ENCODE data around the gene MYL12B.

MYL12B gene

GRCh38 chr18:3263132-3263700 is 1.3 kb downstream of the MYL12B start:
- TF ChIP-seq, protein P1, sequence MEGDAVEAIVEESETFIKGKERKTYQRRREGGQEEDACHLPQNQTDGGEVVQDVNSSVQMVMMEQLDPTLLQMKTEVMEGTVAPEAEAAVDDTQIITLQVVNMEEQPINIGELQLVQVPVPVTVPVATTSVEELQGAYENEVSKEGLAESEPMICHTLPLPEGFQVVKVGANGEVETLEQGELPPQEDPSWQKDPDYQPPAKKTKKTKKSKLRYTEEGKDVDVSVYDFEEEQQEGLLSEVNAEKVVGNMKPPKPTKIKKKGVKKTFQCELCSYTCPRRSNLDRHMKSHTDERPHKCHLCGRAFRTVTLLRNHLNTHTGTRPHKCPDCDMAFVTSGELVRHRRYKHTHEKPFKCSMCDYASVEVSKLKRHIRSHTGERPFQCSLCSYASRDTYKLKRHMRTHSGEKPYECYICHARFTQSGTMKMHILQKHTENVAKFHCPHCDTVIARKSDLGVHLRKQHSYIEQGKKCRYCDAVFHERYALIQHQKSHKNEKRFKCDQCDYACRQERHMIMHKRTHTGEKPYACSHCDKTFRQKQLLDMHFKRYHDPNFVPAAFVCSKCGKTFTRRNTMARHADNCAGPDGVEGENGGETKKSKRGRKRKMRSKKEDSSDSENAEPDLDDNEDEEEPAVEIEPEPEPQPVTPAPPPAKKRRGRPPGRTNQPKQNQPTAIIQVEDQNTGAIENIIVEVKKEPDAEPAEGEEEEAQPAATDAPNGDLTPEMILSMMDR (IDR thresholded peaks at IDR 0.05; ENCODE audit: insufficient read depth, missing control alignments): no peak
- DNase-seq (ENCODE audit: insufficient read length, low spot score): no peak
- no peak for FAIRE-seq

GRCh38 chr18:3264362-3264761 is 2.4 kb downstream of the MYL12B start:
- TF ChIP-seq, protein P1 (IDR thresholded peaks at IDR 0.05; ENCODE audit: insufficient read depth, missing control alignments): no peak
- DNase-seq (ENCODE audit: insufficient read length, low spot score) (no peak), FAIRE-seq (no peak)

DNA sequence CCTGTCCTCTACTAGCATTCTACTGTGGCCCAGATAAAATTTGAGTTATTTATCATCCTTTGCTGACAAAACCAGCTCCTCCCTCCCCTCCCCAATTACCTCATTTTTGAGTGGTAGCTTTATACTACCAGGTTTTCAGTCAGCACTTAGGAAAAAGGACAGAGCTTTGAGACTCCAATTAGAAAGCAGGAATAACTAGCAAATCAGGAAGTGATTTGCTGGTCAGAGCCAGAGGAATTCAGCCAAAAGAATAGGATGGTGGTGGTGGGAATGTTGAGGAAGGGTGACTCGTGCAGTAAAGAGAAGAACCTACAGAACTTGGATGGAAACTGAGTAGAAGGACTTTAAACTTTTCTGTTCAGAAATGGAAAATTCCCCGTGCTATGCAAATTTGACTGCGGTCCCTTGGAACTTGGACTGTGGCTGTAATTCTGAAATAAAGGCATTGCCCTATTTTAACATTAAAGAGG is 3.7 kb downstream of the MYL12B start:
- TF ChIP-seq, protein P1 (IDR thresholded peaks at IDR 0.05; ENCODE audit: insufficient read depth, missing control alignments): no peak
- FAIRE-seq: no peak

DNA sequence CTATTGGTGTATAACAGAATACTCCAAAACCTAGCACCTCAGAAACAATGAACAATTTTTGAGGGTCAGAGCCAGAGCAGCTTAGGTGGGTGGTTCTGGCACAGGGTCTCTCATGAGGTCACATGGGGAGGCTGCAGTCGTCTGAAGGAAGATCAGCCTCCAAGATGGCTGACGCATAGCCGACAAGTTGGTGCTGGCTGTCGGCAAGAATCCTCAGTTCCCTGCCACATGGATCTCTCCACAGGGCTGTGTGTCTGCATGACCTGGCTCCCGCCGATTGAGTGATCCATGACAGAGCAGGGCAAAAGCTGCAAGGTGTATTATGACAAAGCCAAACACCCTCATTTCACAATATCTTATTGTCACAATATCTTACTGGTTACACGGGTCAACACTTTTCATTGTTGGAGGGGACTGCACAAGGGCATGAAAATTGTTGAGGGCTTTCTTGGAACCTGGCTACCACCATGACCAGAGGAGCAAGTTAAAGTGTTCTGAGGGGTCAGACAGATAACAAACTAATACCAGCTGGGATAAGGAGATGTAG is 4.2 kb downstream of the MYL12B start:
- DNase-seq (ENCODE audit: insufficient read length, low spot score): no peak
- FAIRE-seq: no peak
- TF ChIP-seq, protein P1 (IDR thresholded peaks at IDR 0.05; ENCODE audit: insufficient read depth, missing control alignments): no peak

More for the DNA sequence above, 3.7 kb downstream of the MYL12B start:
- DNase-seq (ENCODE audit: insufficient read length, low spot score): no peak

GRCh38 chr18:3268306-3268705 is 6.4 kb downstream of the MYL12B start:
- no peak for FAIRE-seq
- TF ChIP-seq, protein P1 (IDR thresholded peaks at IDR 0.05; ENCODE audit: insufficient read depth, missing control alignments): no peak

GRCh38 chr18:3269241-3269913 is 7.4 kb downstream of the MYL12B start:
- FAIRE-seq (no peak), DNase-seq (ENCODE audit: insufficient read length, low spot score) (no peak)
- TF ChIP-seq, protein P1 (IDR thresholded peaks at IDR 0.05; ENCODE audit: insufficient read depth, missing control alignments): no peak

More at GRCh38 chr18:3268306-3268705, 6.4 kb downstream of the MYL12B start:
- no peak for DNase-seq (ENCODE audit: insufficient read length, low spot score)

DNA sequence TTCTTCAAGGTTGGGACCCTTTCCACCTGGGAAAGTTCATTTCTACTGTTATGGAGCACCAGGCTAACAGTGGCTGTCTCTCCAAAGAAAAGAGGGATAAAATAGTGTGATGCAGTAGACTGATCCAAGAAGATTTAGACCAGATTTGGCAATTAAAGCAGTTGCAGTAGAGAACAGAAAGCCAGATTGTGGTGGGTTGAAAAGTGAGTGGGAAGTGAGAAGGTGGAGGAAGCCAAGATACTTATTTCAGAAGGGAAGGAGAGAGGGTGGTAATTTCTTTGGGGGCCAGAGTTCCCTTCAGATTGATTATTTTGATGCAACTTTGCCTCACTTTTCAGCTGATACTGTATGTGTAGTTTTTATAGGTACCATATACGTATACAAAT is 8.0 kb downstream of the MYL12B start:
- no peak for FAIRE-seq
- TF ChIP-seq, protein P1 (IDR thresholded peaks at IDR 0.05; ENCODE audit: insufficient read depth, missing control alignments): no peak
- DNase-seq (ENCODE audit: insufficient read length, low spot score): no peak

Measured in D721Med (cell line).